Pancreas (tissue), 10 donors: ENCODE measurements around the gene INO80B. TPM values are rescaled to one million over a fixed set of nuclear protein-coding genes. Genes with fewer than 3 reads are reported as not detected.
A peak's percentile ranks its signal among the peaks of the same experiment; 100 is the strongest.
"Not testable (repeated sequence)": the region's sequence is repeated elsewhere in the genome, so short reads cannot be mapped to it uniquely, and the experiment has no call there.

ENCODE experiments used
- ATAC-seq, 4 donors: fragments of 200-7000 bp; cut with Tn5 transposase; one replicate each; pipeline versions ENCODE4 v1.8.0 to v1.9.1; 2020; ENCODE audit warnings: mild to moderate bottlenecking in 4 of 4, moderate library complexity in 4 of 4
- DNase-seq, 6 donors: peaks; one replicate each; pipeline ENCODE4 v3.0.0-alpha.2; 2020
- FAIRE-seq: peaks from 2 replicates; lab custom pipeline; 2012; peaks lifted over from hg19 to GRCh38; lab: Jason Lieb, UNC
- H3K27ac ChIP-seq, 4 donors: fragments of 200-600 bp; sonication (generic); 1 replicate in 3 of 4; 2 replicates in 1 of 4; pipeline versions ENCODE4 v1.5.0 to v1.8.0; 2020
- H3K27me3 ChIP-seq, 4 donors: fragments of 200-600 bp; one replicate each; pipeline ENCODE4 v1.8.0; 2021
- H3K36me3 ChIP-seq, 3 donors: fragments of 200-600 bp; sonication (generic) in 1 of 3; one replicate each; pipeline versions ENCODE4 v1.5.0 to v1.8.0; 2020 to 2021
- H3K4me1 ChIP-seq, 3 donors: fragments of 200-600 bp; one replicate each; pipeline ENCODE4 v1.8.0; 2021
- H3K4me3 ChIP-seq, 4 donors: fragments of 200-600 bp; sonication (generic) in 2 of 4; one replicate each; pipeline versions ENCODE4 v1.5.0 to v1.8.0; 2020 to 2021
- H3K9me3 ChIP-seq, 4 donors: fragments of 200-600 bp; one replicate each; pipeline ENCODE4 v1.8.0; 2021
- CTCF ChIP-seq, 4 donors: fragments of 200-600 bp; sonication (generic) in 3 of 4; IDR thresholded peaks; one replicate each; pipeline versions ENCODE4 v1.5.0 to v1.8.0; 2021; ENCODE audit warnings: antibody characterized with exemption in 4 of 4
- WGBS, 2 donors: extraction: QIAGEN DNeasy Blood & Tissue Kit; methylation state at CpG; one replicate each; pipeline ENCODE4 v1.1.7; 2013; 5-methylcytosine and 5-hydroxymethylcytosine counted together
- intact Hi-C, 3 donors: fragments of 100-400 bp; cut with DNase I; formaldehyde crosslinking; loops; one replicate each; pipeline versions ENCODE4 v1.11.1 to v1.14.2; 2022
- polyA plus RNA-seq, 2 donors: library from polyadenylated mRNA; stranded (reverse); fragments of 200-250 nt; gene quantifications; one replicate each; pipeline ENCODE4 v1.2.3, GENCODE V29; 2013
- total RNA-seq, 6 donors: library from RNA; stranded (reverse); fragmentation: NEBNext Ultra II Directional in 4 of 6; extraction: Animal tissue kit (Norgen Biotek cat#: 25700) in 4 of 6; gene quantifications; one replicate each; pipeline versions ENCODE4 v1.2.1 to v1.2.4, GENCODE V29; 2021 to 2023
- donor health status: healthy with polysubstance abuse.
- donor health status: DM: no; HTN: no; CAD: no; lungs with moderate emphysema.
- donor health status: DM: no; HTN: no; CAD: no.
- donor health status: control.
- donor health status: control.
- donor health status: Bipolar disorder and iron deficiency.
- donor health status: DM: yes; HTN: yes; CAD: no.
- donor health status: DM: no; HTN: no; CAD: no.
- donor health status: DM: no; HTN: no; CAD: no.
- donor health status: DM: yes; HTN: yes; CAD: no.

Gene INO80B
- total and polyA plus RNA-seq, 8 donors, result 17.1 to 68.7 (median 29.4) TPM

- FAIRE-seq, result no peak
- peak; percentile 29 to 60 (median 54) for ATAC-seq
- no peaks in the 10 kb centered on the region for H3K9me3 ChIP-seq
- peaks cover 14 to 24% (median 16%) of the 10 kb centered on the region in 3 donors for H3K4me1 ChIP-seq
- peaks cover 0 to 5% (median 0%) of the 10 kb centered on the region in 3 donors for H3K36me3 ChIP-seq
- 0% methylated on average over 33 to 46 of the region's 46 CpGs for WGBS, 2 donors
- peak overlapping the region; percentile 86 to 99 (median 95) for H3K27ac ChIP-seq
- intact Hi-C loops, result no loop called here
- peak; percentile 66 to 86 (median 79) for DNase-seq
- H3K4me3 ChIP-seq, result peak overlapping the region; percentile 36 to 63 (median 58)
- TF ChIP-seq CTCF (IDR thresholded peaks at IDR 0.05), result no peak
- H3K27me3 ChIP-seq, result no peaks in the 10 kb centered on the region
Observed at GRCh38 chr2:74457549-74458131, 2.8 kb downstream of the INO80B start.

- no peak for TF ChIP-seq CTCF (IDR thresholded peaks at IDR 0.05)
Observed at GRCh38 chr2:74458132-74458937, 3.4 kb downstream of the INO80B start, which contains the start of gene WBP1. WBP1 (plus strand) TSS chr2:74458438; CDS start chr2:74458603, 165 bp downstream.

GRCh38 chr2:74458938-74459363, 4.1 kb downstream of the INO80B start:
- Histone ChIP-seq H3K9me3 (no peaks in the 10 kb centered on the region), H3K4me3 (peak overlapping the region; percentile 59 to 70 (median 65)), H3K36me3 (peaks cover 0 to 9% (median 0%) of the 10 kb centered on the region in 3 donors), H3K4me1 (peaks cover 14 to 24% (median 17%) of the 10 kb centered on the region in 3 donors), H3K27ac (peak overlapping the region; percentile 48 to 74 (median 66)), H3K27me3 (no peaks in the 10 kb centered on the region)
- no peak for TF ChIP-seq CTCF (IDR thresholded peaks at IDR 0.05)
- no peak for DNase-seq
- no peak for ATAC-seq
- WGBS, 2 donors, result 0 to 1% methylated on average over 10 of the region's 10 CpGs
- intact Hi-C loops, result no loop called here
- FAIRE-seq, result no peak

More at GRCh38 chr2:74458132-74458937, 3.4 kb downstream of the INO80B start, which contains the start of gene WBP1:
- peak; percentile 84 to 92 (median 86) for ATAC-seq
- intact Hi-C loops, result no loop called here
- Histone ChIP-seq H3K4me1 (peaks cover 14 to 24% (median 16%) of the 10 kb centered on the region in 3 donors), H3K36me3 (peaks cover 0 to 9% (median 0%) of the 10 kb centered on the region in 3 donors), H3K4me3 (peak within 1 kb of the TSS; percentile 59 to 70 (median 65)), H3K27ac (peak within 1 kb of the TSS; percentile 86 to 99 (median 95)), H3K27me3 (no peaks in the 10 kb centered on the region), H3K9me3 (no peaks in the 10 kb centered on the region)
- FAIRE-seq, result peak; percentile 97
- DNase-seq, result peak; percentile 92 to 100 (median 100)
- 0 to 2% methylated on average over 36 to 38 of the region's 38 CpGs for WGBS, 2 donors

- H3K27me3 ChIP-seq, H3K9me3 ChIP-seq, DNase-seq, H3K27ac ChIP-seq, FAIRE-seq, H3K36me3 ChIP-seq, ATAC-seq, intact Hi-C loops: not testable (repeated sequence)
- WGBS, 2 donors, result 60 to 72% methylated on average over 13 of the region's 13 CpGs
- peak overlapping the region in 2 of 4 donors; percentile 67 to 70 for H3K4me3 ChIP-seq
- H3K4me1 ChIP-seq, result peaks cover 14 to 26% (median 22%) of the 10 kb centered on the region in 3 donors
Observed at GRCh38 chr2:74459503-74460118, 4.7 kb downstream of the INO80B start.

- H3K27me3 ChIP-seq, DNase-seq, H3K9me3 ChIP-seq, H3K27ac ChIP-seq, H3K4me3 ChIP-seq, H3K36me3 ChIP-seq, FAIRE-seq, ATAC-seq, intact Hi-C loops: not testable (repeated sequence)
- 68 to 71% methylated on average over 8 to 10 of the region's 10 CpGs for WGBS, 2 donors
- H3K4me1 ChIP-seq, result peaks cover 14 to 26% (median 22%) of the 10 kb centered on the region in 3 donors
Observed at GRCh38 chr2:74460187-74460586, 5.3 kb downstream of the INO80B start.
